Measurements from ENCODE around the gene HUNK.

- no peak for TF ChIP-seq CTCF (optimal IDR thresholded peaks at IDR 0.05 in 1 of 3, IDR thresholded peaks at IDR 0.05 in 1 of 3, conservative IDR thresholded peaks at IDR 0.05 in 1 of 3; ENCODE audit: extremely low read depth in 1 of 3, insufficient read depth in 2 of 3, low read length in 3 of 3)
- TF ChIP-seq EZH2 (IDR thresholded peaks at IDR 0.05; ENCODE audit: low read length) = no peak
These were observed 59.0 kb downstream of the HUNK start for GRCh38 chr21:31931644-31932469.
